GM20431 (cell line): ENCODE measurements around the gene RASA1.

Experiments used
- in situ Hi-C: fragments of 300-500 bp; cut with MseI, MboI; formaldehyde crosslinking; loops from one replicate; pipeline ENCODE4 v1.15.0; 2020; ENCODE audit warnings: low sequenced_read_pairs; ENCODE audit not compliant: unreplicated experiment

Gene RASA1

GRCh38 chr5:87433945-87434344 is 166.3 kb downstream of the RASA1 start:
- in situ Hi-C loops, result no loop called here

- in situ Hi-C loops, result no loop called here
Measured at GRCh38 chr5:87434461-87434860, 166.8 kb downstream of the RASA1 start.

GRCh38 chr5:87435144-87435694 is 167.5 kb downstream of the RASA1 start:
- in situ Hi-C loops, result no loop called here

- in situ Hi-C loops, result no loop called here
Measured at GRCh38 chr5:87437724-87438123, 170.0 kb downstream of the RASA1 start.

- in situ Hi-C loops, result no loop called here
Measured at GRCh38 chr5:87438231-87438630, 170.5 kb downstream of the RASA1 start.
